Forelimb muscle (tissue), 1 donor: ENCODE results near the gene LRRN2. TPM values are rescaled to one million over a fixed set of nuclear protein-coding genes. Genes with fewer than 3 reads are reported as not detected.
"Not testable (repeated sequence)": the region's sequence is repeated elsewhere in the genome, so short reads cannot be mapped to it uniquely, and the experiment has no call there.

Source experiments
- DNase-seq: peaks from one replicate; pipeline ENCODE4 v3.0.0-alpha.2; 2013; ENCODE audit warnings: low read depth
- polyA plus RNA-seq: library from polyadenylated mRNA; unstranded; fragments of 120-200 nt; gene quantifications from one replicate; pipeline ENCODE4 v1.2.1, GENCODE V29; 2013; ENCODE audit not compliant: insufficient read length

Gene LRRN2
- polyA plus RNA-seq, 1 donor, result 6.8 TPM

GRCh38 chr1:204630132-204630905, 55.2 kb downstream of the LRRN2 start:
- DNase-seq, result no peak

DNA sequence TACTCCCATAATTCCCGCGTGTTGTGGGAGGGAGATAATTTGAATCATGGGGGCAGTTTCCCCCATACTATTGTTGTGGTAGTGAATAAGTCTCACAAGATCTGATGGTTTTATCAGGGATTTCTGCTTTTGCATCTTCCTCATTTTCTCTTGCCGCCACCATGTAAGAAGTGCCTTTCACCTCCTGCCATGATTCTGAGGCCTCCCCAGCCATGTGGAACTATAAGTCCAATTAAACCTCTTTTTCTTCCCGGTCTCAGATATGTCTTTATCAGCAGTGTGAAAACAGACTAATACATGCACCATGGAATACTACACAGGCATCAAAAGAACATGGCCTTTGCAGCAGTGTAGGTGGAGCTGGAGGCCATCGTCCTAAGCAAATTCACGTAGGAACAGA, 56.1 kb downstream of the LRRN2 start:
- not testable (repeated sequence) for DNase-seq

DNA sequence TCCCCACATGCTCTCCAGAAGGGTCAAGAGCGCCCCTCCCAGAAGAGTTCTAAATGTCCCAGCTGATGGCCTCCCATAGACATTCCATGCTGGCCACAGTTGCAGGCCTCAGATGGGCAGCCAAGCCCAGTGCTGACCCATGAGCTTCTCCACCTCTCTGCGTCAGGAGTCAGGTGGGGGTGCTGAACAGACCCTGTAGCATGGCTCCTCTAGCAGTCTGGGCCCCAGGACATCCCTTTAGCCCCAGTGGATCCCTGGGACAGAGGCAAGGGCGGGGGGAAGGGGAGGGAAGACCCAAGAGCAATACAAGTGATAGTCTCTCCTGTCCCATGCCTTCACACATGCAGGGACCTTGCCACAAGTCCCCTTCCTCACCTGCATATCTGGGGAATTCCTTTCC, 56.7 kb downstream of the LRRN2 start:
- DNase-seq, result no peak

GRCh38 chr1:204627436-204627835, 58.1 kb downstream of the LRRN2 start:
- DNase-seq, result no peak

GRCh38 chr1:204626381-204626780, 59.2 kb downstream of the LRRN2 start:
- DNase-seq, result no peak

DNA sequence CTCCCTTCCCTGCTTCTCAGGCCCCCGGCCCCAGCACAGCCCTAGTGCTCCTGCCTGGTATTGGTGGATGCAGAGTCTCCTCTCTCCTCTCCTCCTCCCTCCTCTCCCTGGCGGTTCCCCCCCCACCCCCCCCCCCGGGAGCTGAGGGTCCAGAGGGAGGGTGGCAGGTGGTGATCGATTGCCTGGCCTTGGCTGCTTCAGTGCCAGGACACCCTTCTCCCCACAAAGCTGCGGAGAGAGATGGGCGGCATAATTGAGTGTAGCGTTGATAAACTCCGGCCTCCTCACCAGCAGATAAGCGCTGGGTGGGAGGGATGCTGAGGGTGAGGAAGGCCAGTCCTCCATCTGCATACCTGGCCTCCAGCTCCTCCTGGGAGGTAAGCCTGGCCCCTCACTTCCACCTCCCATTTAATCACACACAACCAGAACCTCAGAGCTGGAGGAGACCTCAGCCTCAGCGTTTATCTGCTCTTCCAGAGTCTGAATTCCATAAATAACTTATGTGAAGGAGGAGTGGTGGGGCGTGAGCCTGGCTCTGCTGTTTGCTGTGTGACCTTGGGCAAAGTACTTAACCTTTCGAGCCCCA, 60.8 kb downstream of the LRRN2 start:
- DNase-seq, result no peak

DNA sequence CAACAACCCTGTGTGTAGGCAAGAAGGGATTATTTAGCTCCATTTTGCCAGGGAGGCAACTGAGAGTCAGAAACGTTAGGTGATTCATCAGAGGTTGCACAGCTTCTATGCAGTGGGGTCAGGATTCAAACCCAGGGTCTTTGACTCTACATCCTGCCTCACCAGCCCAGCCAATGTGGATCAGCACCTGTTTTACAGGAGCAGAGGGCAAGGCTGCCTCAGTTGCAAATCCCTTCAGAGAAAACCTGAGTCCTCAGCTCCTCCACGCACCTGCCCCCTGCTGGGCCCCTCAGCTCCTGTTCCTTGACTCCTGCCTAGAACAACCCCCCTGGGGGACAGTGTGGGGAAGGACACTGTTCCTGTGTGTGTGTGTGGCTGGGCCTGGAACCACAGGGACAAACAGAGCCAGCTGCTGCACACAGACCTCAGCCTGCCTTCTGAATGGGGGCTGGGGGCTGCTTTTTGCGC, 61.6 kb downstream of the LRRN2 start:
- no peak for DNase-seq

DNA sequence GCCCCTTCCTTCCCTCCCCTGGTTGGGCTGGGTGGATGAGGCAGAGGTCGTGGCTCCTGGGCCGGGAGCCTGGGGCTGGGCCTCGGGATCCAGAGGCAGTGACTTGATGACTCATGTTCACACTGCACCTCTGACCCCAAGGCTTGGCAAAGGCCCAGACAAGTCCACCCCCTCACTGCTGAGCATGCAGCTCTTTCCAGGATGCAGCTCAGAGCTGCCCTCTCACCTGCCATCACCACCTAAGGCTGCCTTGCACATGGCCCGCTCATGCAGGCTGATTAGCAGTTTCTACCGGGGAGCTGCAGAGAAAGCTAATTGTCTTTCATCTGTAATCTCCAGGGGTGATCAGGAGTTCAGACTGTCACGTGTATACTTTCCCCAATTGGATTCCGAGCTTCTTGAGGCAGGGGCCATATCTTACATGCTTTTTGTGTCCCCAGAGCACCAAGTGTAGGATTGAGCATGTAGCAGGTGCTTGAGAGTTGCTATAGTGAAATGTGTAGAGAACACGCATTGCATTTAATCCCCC, 62.1 kb downstream of the LRRN2 start:
- DNase-seq, result no peak

DNA sequence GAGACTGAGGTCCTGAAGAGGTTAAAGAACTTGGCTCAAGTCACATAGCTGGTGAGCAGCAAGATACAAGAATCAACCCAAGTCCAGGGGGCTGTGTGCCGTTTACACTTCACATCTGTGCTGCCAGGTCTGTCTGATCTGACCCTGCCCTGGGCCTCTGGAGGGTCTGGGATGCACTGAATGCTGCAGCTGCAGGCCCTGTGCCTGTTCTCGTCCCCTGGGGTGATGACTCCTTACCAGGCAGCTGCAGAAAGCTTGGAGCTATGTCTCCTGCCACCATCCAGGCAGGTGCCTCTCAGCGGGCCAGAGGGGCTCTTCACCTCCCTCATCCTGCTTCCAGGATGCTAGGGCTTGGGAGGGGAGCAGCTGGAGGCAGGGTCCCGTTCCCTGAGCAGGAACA, 63.5 kb downstream of the LRRN2 start:
- DNase-seq, result no peak

- DNase-seq, result no peak
Observed at GRCh38 chr1:204621396-204621795, 64.1 kb downstream of the LRRN2 start.

DNA sequence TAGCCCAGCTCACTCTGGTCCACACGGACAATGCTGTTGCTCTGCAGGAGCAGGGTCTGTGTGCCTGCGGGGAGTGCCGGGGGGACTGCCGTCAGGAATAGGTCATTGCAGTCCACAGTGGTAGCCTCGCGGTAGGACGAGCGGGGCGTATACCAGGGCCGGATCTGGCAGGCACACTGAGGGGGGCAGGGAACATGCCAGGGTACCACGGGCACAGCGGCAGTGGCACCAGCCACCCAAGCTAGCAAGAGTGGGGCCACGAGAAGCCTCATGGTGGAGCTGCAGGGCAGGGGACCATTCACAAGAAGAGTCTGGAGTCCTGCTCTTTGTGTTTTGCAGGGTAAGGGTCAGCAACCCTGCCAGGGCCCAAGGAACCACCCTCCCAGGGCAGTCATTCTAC, 65.8 kb downstream of the LRRN2 start:
- no peak for DNase-seq

DNA sequence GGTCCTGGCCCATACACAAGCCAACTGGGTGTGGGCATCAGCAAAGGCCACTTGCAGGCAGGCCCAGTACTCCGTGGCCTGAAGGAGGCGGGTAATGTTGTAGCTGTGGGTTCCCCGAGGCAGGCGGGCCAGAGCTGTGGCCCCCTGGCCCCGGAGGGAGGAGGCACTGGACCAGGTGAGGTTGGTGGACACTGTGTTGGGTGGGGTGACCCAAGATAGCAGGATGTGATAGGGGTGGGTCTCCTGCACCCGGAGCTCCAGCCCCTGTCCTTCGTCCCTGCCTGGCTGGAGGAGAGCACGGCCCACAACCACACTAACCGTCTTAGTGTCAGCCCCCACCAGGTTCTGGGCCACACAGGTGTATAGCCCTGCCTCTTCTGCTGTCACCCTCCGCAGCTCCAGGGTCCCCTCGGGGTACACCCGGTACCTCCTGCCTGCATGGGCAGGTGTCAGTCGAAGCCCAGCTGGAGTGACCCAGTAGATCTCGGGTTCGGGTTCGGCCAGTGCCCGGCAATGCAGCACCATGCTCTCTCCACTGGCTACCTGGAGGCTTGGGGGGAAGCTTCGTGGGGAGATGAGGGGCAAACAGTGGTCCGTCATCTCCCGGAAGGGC, 67.3 kb downstream of the LRRN2 start:
- DNase-seq, result no peak

GRCh38 chr1:204617256-204618147, 68.0 kb downstream of the LRRN2 start:
- no peak for DNase-seq

DNA sequence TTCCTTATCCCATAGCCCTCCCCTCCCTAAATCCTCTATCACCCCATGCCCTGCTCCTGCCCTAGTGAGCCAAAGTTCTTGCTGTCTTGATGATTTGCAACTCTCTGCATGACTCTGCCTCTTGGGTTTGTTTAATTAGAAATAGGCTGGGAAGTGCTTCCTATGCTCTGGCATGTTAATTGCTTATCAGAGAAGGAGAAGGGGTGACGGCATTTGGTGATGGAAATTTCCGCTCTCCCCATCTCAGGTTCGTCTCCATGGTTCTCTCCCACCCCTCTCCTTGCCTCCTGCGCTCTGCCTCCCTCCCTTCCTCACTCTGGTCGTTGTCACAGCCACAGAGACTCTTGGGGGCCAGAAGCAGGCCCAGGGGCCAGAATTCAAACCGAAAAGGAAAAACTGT, 68.9 kb downstream of the LRRN2 start:
- no peak for DNase-seq

- DNase-seq, result no peak
Observed at GRCh38 chr1:204615881-204616280, 69.7 kb downstream of the LRRN2 start.

- no peak for DNase-seq
Observed at GRCh38 chr1:204613636-204614035, 71.9 kb downstream of the LRRN2 start.

DNA sequence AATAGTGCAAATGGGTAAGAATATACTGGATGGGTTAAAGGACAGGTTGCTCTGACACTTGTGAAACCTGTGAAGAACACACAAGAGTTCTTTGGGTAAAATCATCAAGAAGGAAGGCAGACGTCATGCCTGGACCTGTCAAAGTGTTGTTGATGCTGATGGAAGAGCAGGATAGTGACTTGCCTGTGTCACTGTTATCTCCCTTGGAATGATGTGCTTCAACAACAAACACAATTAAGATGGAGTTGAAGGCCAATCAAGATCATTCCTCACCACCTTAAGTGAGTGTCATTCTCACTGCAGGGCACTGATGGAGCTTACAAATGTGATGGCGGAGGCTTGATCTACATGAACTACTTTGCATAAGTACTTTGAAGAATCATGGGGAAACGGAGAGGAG, 73.2 kb downstream of the LRRN2 start:
- DNase-seq, result no peak

DNA sequence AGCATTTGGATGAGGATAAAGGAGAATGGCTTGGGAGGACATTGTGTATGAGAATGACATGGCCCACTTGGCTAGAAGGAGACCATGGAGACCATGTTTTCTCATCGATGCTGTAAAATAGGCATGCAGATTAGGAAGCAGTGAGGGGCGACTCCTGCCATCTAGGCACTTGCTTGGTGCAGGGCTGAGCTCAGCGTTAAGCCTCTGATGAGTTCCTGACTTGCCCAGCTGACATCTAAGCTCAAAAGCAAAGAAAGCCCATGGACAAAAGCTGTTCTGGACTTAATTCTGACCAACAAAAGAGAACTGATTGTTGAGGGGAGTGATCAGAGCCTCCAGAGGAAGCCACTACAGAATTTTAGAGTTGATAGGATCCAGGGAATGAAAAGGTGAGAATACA, 74.5 kb downstream of the LRRN2 start:
- DNase-seq, result no peak

- no peak for DNase-seq
Observed at GRCh38 chr1:204607910-204608309, 77.6 kb downstream of the LRRN2 start.

DNA sequence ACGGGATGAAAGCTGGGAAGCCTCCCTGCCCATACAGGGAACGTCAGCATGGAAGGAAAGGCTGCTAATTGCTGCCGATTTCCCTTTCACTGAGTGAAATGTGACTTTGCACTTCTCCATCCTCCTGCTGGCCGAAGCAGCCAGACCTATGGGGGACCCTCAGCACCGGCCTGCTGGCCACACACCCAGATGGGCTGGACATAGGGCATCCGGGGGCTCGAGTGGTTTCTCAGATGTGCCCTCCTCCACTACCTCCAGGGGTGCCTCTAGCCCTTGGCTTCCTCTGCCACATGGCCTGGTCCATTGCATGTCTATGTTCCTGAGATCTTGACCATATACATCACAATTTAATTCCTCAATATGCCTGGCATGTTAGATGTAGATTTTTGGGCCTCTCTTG, 79.7 kb downstream of the LRRN2 start:
- DNase-seq, result no peak

DNA sequence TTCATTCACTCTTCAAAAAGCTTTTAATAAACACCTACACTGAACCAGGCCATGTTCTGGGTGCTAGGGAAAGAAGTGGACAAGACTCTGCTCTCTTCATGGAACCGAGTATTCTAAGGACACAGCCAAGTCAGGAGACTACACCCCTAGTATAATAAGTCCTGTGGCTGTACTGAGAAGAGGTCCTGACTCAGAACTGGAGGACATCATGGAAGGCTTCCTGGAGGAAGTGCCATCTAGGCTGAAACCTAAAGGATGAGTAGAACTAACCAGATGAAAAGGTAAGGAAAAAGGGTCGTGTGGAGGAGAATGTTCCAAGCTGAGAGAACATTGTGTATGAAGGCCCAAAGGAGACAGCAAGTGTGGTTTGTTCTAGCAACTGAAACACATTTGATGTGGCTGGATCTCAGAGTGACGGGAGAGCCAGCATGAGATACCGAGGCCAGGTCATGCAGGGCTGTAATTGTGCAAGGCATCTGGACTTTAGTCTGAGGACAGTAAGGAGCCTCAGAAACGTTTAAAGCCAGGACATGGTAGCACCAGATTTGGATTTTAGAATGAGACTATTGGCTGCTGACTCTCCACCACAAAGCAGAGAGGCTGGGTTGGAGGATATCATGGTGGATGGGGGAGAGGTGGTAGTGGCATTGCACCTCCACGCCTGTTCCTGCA, 82.5 kb downstream of the LRRN2 start:
- DNase-seq, result no peak
